ENCODE measurements around the gene TADA2A. TPM values are rescaled to one million over a fixed set of nuclear protein-coding genes. Genes with fewer than 3 reads are reported as not detected.
A peak's percentile ranks its signal among the peaks of the same experiment; 100 is the strongest.

The TADA2A gene, protein sequence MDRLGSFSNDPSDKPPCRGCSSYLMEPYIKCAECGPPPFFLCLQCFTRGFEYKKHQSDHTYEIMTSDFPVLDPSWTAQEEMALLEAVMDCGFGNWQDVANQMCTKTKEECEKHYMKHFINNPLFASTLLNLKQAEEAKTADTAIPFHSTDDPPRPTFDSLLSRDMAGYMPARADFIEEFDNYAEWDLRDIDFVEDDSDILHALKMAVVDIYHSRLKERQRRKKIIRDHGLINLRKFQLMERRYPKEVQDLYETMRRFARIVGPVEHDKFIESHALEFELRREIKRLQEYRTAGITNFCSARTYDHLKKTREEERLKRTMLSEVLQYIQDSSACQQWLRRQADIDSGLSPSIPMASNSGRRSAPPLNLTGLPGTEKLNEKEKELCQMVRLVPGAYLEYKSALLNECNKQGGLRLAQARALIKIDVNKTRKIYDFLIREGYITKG
- total RNA-seq (10 to 100 TPM; 14.5 to 27.3 (median 21.9) TPM), total RNA-seq (9.1 to 61.1 (median 28.9) reads per million in 29 experiments)
- total RNA-seq (2013) = 20.3 TPM

- peak within 1 kb of the TSS; percentile 93 to 95 for H3K4me3 ChIP-seq (ENCODE audit: control insufficient read depth in 1 of 2, extremely low read depth in 1 of 2, low read length in 1 of 2)
Observed at GRCh38 chr17:37406635-37407461, at the start of gene TADA2A, which contains the start of gene ACACA. TSS of gene TADA2A (plus strand) at chr17:37406886. CDS start at chr17:37411366, 4,480 bp downstream. TSS of gene ACACA (minus strand) at chr17:37406836. CDS start at chr17:37406299, 537 bp downstream.

GRCh38 chr17:37358098-37358829 is 48.4 kb upstream of the TADA2A start:
- peaks cover 12 to 14% of the 10 kb centered on the region in 2 experiments for H3K4me1 ChIP-seq (ENCODE audit: control insufficient read depth in 1 of 2, extremely low read depth in 1 of 2, insufficient read depth in 2 of 2, low read length in 2 of 2)
- ATAC-seq (replicated peaks in 1 of 4) (peak in 1 of 4 experiments; percentile 10), DNase-seq (peak in 18 of 35 experiments; percentile 1 to 33 (median 3))
- no peaks in the 10 kb centered on the region for H3K36me3 Mint-ChIP-seq
- ChIA-PET CTCF (interaction anchor here in 1 of 2 donors (0.7 to 1.4 kb wide), 5 partner anchors 15 to 49 kb away, joined by 4 to 10 read pairs (median 4); partner anchors contain the start of genes ACACA, C17orf78 and TADA2A), POLR2A (interaction anchor here (0.5 to 0.6 kb wide), 5 partner anchors 12 to 757 kb away, joined by 3 to 10 read pairs (median 3); no protein-coding TSS in a partner anchor)
- no peaks in the 10 kb centered on the region for H3K9me3 Mint-ChIP-seq
- peak overlapping the region; percentile 75 to 84 (median 77) for H3K4me3 Mint-ChIP-seq
- H3K27me3 Mint-ChIP-seq = no peaks in the 10 kb centered on the region
- peaks cover 18 to 24% (median 20%) of the 10 kb centered on the region in 3 donors for H3K4me1 Mint-ChIP-seq
- H3K27ac ChIP-seq (ENCODE audit: low read length) = peak overlapping the region; percentile 28
- 16% methylated on average over 9 of the region's 21 CpGs for WGBS (ENCODE audit: insufficient coverage)
- H3K9me3 ChIP-seq = no peaks in the 10 kb centered on the region
- H3K4me3 ChIP-seq (ENCODE audit: control insufficient read depth in 1 of 2, extremely low read depth in 1 of 2, low read length in 1 of 2) = peak overlapping the region; percentile 70 to 82
- no peaks in the 10 kb centered on the region for H3K36me3 ChIP-seq (ENCODE audit: control insufficient read depth in 2 of 2, extremely low read depth in 1 of 2, insufficient read depth in 1 of 2, low read length in 1 of 2)
- no peaks in the 10 kb centered on the region for H3K27me3 ChIP-seq (replicated peaks in 1 of 2; ENCODE audit: control insufficient read depth in 2 of 2, extremely low read depth in 1 of 2, insufficient read depth in 2 of 2, low read length in 1 of 2)
- peak overlapping the region; percentile 71 to 80 for H3K27ac Mint-ChIP-seq

More at GRCh38 chr17:37406635-37407461, at the start of gene TADA2A, which contains the start of gene ACACA:
- ChIA-PET POLR2A (no interaction called here), CTCF (interaction anchor here (0.5 to 2.0 kb wide), 3 partner anchors 16 to 48 kb away, joined by 4 to 5 read pairs (median 4); no protein-coding TSS in a partner anchor)
- under 1% methylated on average over 72 of the region's 98 CpGs for WGBS (ENCODE audit: insufficient coverage)
- H3K9me3 Mint-ChIP-seq = no peaks in the 10 kb centered on the region
- Histone ChIP-seq H3K27ac (ENCODE audit: low read length) (peak within 1 kb of the TSS; percentile 64), H3K4me1 (ENCODE audit: control insufficient read depth in 1 of 2, extremely low read depth in 1 of 2, insufficient read depth in 2 of 2, low read length in 2 of 2) (peaks cover 8 to 23% of the 10 kb centered on the region in 2 experiments), H3K9me3 (no peaks in the 10 kb centered on the region), H3K36me3 (ENCODE audit: control insufficient read depth in 2 of 2, extremely low read depth in 1 of 2, insufficient read depth in 1 of 2, low read length in 1 of 2) (peaks cover 0 to 9% of the 10 kb centered on the region in 2 donors), H3K27me3 (replicated peaks in 1 of 2; ENCODE audit: control insufficient read depth in 2 of 2, extremely low read depth in 1 of 2, insufficient read depth in 2 of 2, low read length in 1 of 2) (no peaks in the 10 kb centered on the region)
- peaks cover 38 to 48% (median 48%) of the 10 kb centered on the region in 3 donors for H3K4me1 Mint-ChIP-seq
- DNase-seq = peak; percentile 35 to 82 (median 58)
- H3K4me3 Mint-ChIP-seq = peak within 1 kb of the TSS; percentile 94 to 98 (median 95)
- H3K27ac Mint-ChIP-seq = peak within 1 kb of the TSS; percentile 89 to 94
- ATAC-seq (replicated peaks in 1 of 4) = peak; percentile 92 to 95 (median 94)
- H3K27me3 Mint-ChIP-seq = no peaks in the 10 kb centered on the region
- peaks cover 7% of the 10 kb centered on the region for H3K36me3 Mint-ChIP-seq

DNA sequence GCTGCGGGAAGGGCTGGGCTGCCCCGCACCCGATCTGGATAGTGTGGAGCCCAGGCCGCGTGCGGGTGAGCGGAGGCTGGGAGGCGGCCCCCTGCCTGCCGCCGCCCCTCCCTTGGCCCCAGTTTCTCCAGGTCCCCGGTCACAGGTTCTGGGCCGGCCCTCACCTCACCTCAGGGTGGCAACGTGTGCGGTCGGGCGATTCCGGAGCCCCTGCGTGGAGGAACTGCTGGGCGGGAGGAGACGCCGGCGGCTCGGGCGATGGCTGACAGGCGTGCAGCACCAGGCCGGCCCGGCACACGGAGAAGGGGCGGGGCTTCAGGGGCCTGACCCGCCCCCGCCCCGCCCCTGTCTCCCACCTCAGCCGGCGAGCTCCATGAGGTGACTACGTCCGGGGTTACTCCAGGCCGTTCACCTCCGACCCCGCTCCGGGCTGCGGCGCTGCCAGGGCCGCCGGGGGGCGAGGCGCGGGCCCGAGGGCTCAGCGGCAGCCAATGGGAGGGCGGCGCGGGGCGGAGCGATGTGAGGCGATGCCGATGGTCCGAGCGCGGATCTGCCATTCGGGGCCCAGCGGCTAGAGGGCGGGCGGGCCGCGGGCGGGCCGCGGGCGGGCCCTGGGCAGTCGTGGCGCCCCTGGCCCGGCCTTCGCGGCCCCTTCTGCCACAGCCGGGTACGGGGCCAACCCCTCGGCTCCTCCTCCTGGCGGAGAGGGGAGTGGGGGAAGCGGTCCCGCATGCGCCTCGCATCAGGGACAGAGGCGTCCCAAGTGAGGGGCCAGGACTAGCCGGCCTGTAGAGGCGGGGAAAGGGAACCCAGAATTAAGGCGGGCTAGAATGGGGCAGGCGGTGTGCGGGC is 47.6 kb upstream of the TADA2A start:
- Mint-ChIP-seq H3K4me3 (peak overlapping the region; percentile 75 to 84 (median 77)), H3K27ac (no peak overlapping the region), H3K27me3 (no peaks in the 10 kb centered on the region), H3K9me3 (no peaks in the 10 kb centered on the region), H3K36me3 (no peaks in the 10 kb centered on the region), H3K4me1 (peaks cover 18 to 24% (median 20%) of the 10 kb centered on the region in 3 donors)
- POLR2A ChIA-PET = interaction anchor here (0.5 to 0.7 kb wide), 7 partner anchors 11 to 792 kb away, joined by 3 to 10 read pairs (median 4); no protein-coding TSS in a partner anchor
- DNase-seq (peak; percentile 62 to 95 (median 89)), ATAC-seq (replicated peaks in 1 of 4) (peak; percentile 92 to 95 (median 94))
- Histone ChIP-seq H3K9me3 (no peaks in the 10 kb centered on the region), H3K27ac (ENCODE audit: low read length) (peak overlapping the region; percentile 69), H3K36me3 (ENCODE audit: control insufficient read depth in 2 of 2, extremely low read depth in 1 of 2, insufficient read depth in 1 of 2, low read length in 1 of 2) (no peaks in the 10 kb centered on the region), H3K4me3 (ENCODE audit: control insufficient read depth in 1 of 2, extremely low read depth in 1 of 2, low read length in 1 of 2) (peak overlapping the region; percentile 70 to 82), H3K4me1 (ENCODE audit: control insufficient read depth in 1 of 2, extremely low read depth in 1 of 2, insufficient read depth in 2 of 2, low read length in 2 of 2) (peaks cover 12 to 14% of the 10 kb centered on the region in 2 experiments), H3K27me3 (replicated peaks in 1 of 2; ENCODE audit: control insufficient read depth in 2 of 2, extremely low read depth in 1 of 2, insufficient read depth in 2 of 2, low read length in 1 of 2) (no peaks in the 10 kb centered on the region)
- CTCF ChIA-PET = interaction anchor here (0.5 to 1.4 kb wide), 8 partner anchors 15 to 1452 kb away, joined by 3 to 10 read pairs (median 4); partner anchors contain the start of genes ACACA (in 1 of the 2), C17orf78 (in 1 of the 2) and TADA2A (in 1 of the 2)
- WGBS (ENCODE audit: insufficient coverage) = under 1% methylated on average over 80 of the region's 88 CpGs

GRCh38 chr17:37359682-37360188 is 47.0 kb upstream of the TADA2A start:
- 64% methylated on average over 10 of the region's 18 CpGs for WGBS (ENCODE audit: insufficient coverage)

More at GRCh38 chr17:37359682-37360188, 47.0 kb upstream of the TADA2A start:
- H3K27me3 Mint-ChIP-seq = no peaks in the 10 kb centered on the region
- Histone ChIP-seq H3K4me1 (ENCODE audit: control insufficient read depth in 1 of 2, extremely low read depth in 1 of 2, insufficient read depth in 2 of 2, low read length in 2 of 2) (peaks cover 12 to 14% of the 10 kb centered on the region in 2 experiments), H3K27me3 (replicated peaks in 1 of 2; ENCODE audit: control insufficient read depth in 2 of 2, extremely low read depth in 1 of 2, insufficient read depth in 2 of 2, low read length in 1 of 2) (no peaks in the 10 kb centered on the region), H3K36me3 (ENCODE audit: control insufficient read depth in 2 of 2, extremely low read depth in 1 of 2, insufficient read depth in 1 of 2, low read length in 1 of 2) (no peaks in the 10 kb centered on the region), H3K27ac (ENCODE audit: low read length) (peak overlapping the region; percentile 69), H3K4me3 (ENCODE audit: control insufficient read depth in 1 of 2, extremely low read depth in 1 of 2, low read length in 1 of 2) (peak overlapping the region; percentile 70 to 82), H3K9me3 (no peaks in the 10 kb centered on the region)
- peaks cover 18 to 22% (median 20%) of the 10 kb centered on the region in 3 donors for H3K4me1 Mint-ChIP-seq
- DNase-seq (peak in 2 of 35 experiments; percentile 0 to 1), ATAC-seq (replicated peaks in 1 of 4) (no peak)
- H3K36me3 Mint-ChIP-seq = no peaks in the 10 kb centered on the region
- POLR2A ChIA-PET = interaction anchor here in 1 of 2 donors (0.6 kb wide), 1 partner anchor 37 kb away, joined by 6 read pairs; no protein-coding TSS in a partner anchor
- H3K27ac Mint-ChIP-seq = peak overlapping the region in 1 of 2 donors; percentile 57
- H3K9me3 Mint-ChIP-seq = no peaks in the 10 kb centered on the region
- H3K4me3 Mint-ChIP-seq = peak overlapping the region; percentile 64 to 81 (median 75)
- CTCF ChIA-PET = interaction anchor here (0.5 to 1.4 kb wide), 4 partner anchors 14 to 84 kb away, joined by 3 to 10 read pairs (median 4); partner anchors contain the start of gene C17orf78 (in 1 of the 2)

Measured in T-cell (primary cell).